Pulmonary artery endothelial cell (primary cell): ENCODE measurements around the gene DTNA. TPM values are rescaled to one million over a fixed set of nuclear protein-coding genes. Genes with fewer than 3 reads are reported as not detected.

Experiments used
- DNase-seq: peaks from one replicate; pipeline ENCODE4 v3.0.0-alpha.2; 2011; ENCODE audit warnings: low read depth, low spot score
- total RNA-seq: library from RNA; depleted of rRNA; stranded (reverse); fragments of >200 nt; gene quantifications from 2 replicates; pipeline ENCODE4 v1.2.3, GENCODE V29; 2014

The DTNA gene
- total RNA-seq, 1 donor from 2014 or later: 10.0 TPM

GRCh38 chr18:34805878-34806351 lies 95.8 kb downstream of the DTNA start:
- no peak for DNase-seq

GRCh38 chr18:34806527-34806926 lies 96.4 kb downstream of the DTNA start:
- peak; percentile 11 for DNase-seq

GRCh38 chr18:34807106-34807796 lies 97.2 kb downstream of the DTNA start:
- DNase-seq: no peak

GRCh38 chr18:34808389-34808788 lies 98.3 kb downstream of the DTNA start:
- no peak for DNase-seq

DNA sequence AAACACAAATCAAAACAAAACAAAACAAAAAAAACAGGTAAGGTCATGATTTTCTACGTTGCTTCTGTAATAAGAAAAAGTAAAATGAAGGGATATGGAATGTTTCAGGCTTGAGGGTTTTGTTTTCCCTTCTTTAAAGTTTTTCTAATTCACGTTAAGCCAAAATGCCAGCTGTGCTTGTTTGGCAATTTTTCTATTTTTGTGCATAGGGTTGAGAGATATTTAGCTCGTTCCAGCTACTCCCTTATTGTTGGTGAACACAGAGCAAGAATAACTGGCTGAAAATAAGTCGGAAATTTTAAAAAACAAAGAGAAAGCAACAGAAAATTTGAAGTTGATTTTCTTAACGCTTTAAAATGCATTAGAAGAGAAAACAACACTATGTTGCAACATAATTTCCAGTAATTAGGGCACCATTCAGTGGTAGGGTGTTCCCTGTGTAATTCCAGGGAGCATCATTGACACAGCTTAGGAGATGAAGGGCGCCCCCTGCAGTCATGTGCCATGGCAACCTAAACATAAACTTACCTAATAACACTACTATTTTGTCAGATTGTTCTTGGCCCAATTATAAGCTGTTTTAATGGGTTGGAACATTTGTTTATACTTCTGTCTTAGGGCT lies 99.5 kb downstream of the DTNA start:
- DNase-seq: no peak

DNA sequence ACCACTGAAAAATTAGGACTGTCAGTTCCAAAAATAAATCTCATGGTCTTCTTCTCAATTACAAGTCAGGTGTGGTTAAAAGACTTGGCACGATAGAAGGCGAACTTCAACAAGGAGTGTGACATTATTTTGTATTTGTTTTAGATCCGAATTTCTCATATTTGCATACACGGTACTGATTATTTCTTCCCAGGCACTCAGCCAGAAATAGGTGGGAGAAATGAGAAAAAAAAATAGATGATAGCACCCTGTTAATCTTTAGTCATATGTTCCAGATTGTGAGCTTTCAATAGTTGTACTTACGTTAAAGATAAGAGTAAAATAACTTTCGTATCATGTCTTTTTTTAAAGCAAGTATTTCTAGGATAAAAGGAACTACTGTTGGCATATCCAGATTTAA lies 106.1 kb downstream of the DTNA start:
- DNase-seq: no peak

GRCh38 chr18:34817636-34818035 lies 107.5 kb downstream of the DTNA start:
- no peak for DNase-seq

DNA sequence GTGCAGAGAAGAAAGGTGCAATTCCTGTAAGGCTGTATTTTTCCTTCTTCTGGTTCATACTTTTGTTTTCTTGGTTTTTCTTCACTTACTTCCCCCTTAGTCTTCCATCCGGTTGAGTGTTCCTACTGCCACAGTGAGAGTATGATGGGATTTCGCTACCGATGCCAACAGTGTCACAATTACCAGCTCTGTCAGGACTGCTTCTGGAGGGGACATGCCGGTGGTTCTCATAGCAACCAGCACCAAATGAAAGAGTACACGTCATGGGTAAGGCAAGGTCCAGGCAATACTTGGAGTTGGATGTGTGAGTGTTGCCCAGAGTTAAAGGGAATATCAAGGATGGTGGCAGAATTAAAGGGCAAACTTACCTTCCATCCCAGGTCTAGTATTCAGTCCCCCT lies 108.0 kb downstream of the DTNA start:
- no peak for DNase-seq

GRCh38 chr18:34820360-34821065 lies 110.4 kb downstream of the DTNA start:
- DNase-seq: no peak

- DNase-seq: no peak
Observed at GRCh38 chr18:34821669-34822210, 111.6 kb downstream of the DTNA start.

GRCh38 chr18:34828093-34828492 lies 118.0 kb downstream of the DTNA start:
- DNase-seq: no peak

- no peak for DNase-seq
Observed at GRCh38 chr18:34834897-34835296, 124.8 kb downstream of the DTNA start.

GRCh38 chr18:34835466-34835865 lies 125.4 kb downstream of the DTNA start:
- DNase-seq: no peak

GRCh38 chr18:34837769-34838272 lies 127.7 kb downstream of the DTNA start:
- no peak for DNase-seq

GRCh38 chr18:34838669-34839068 lies 128.6 kb downstream of the DTNA start:
- DNase-seq: no peak

DNA sequence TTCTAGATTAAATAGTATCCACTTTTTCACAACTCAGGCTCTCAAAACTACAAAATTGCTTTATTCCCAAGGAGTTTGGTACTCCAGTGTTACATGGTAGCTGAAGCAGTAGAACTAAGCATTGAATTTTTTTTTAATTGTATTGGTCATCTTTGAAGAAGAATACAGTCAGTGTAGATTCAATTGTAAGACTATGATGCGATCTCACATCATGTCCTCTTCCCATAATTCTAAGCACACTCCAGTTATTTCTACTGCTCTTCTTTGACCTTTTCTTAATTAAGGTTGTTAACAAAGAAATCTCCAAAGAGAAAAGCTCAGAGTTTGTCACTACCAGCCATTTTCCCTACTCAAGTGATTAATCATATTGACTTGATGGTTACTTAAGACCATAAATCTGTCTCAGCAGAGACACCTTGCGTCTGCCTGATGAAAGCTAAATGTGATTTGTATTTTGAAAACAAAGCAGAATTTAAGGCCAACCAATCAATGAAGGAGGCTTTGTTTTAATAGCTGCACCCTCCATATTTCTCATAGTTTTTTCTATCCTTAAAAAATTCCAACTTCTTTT lies 130.2 kb downstream of the DTNA start:
- DNase-seq: no peak

DNA sequence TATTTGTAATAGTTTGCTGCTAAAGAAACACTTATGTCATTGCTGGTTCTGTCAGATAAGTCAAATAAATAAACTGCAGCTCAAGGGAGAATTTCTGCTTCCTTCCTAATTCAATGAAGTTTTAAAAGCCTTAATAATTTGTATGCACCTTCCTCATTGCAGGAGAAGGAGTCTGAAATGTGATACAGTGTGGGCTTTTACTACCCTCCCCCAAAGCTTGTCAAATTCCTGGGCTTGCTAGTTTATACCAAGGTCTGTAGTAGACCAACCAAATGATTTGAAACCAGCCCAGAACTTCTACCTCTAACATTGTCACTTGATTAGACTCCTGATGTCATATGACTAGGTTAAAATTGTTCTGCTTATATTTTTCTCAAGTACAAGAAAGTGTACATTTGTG lies 131.8 kb downstream of the DTNA start:
- DNase-seq: no peak

GRCh38 chr18:34844072-34844471 lies 134.0 kb downstream of the DTNA start:
- no peak for DNase-seq

- no peak for DNase-seq
Observed at GRCh38 chr18:34844732-34845459, 134.8 kb downstream of the DTNA start.

GRCh38 chr18:34847408-34847807 lies 137.3 kb downstream of the DTNA start:
- DNase-seq: no peak

DNA sequence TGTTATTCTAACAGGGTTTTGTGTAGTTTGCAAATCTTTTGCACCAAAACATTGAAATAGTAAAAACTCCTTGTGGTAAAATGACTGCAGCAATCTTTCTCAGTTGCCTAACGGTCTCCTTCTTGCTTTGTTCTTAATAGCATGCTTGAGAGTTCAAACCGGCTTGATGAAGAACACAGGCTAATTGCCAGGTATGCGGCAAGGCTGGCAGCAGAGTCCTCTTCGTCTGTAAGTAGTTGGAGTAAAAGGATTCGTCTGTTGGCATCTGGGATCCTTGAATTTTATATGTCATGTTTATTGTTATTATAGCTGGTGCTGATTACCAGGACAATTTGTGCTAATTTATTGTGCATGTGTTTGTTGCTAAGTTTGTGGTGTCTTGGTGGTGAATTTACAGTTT lies 138.1 kb downstream of the DTNA start:
- no peak for DNase-seq
